ENCODE results near the gene PLEK2. TPM values are rescaled to one million over a fixed set of nuclear protein-coding genes. Genes with fewer than 3 reads are reported as not detected.

PLEK2 gene
- polyA plus RNA-seq, 1 donor from 2014 or later: not detected

DNA sequence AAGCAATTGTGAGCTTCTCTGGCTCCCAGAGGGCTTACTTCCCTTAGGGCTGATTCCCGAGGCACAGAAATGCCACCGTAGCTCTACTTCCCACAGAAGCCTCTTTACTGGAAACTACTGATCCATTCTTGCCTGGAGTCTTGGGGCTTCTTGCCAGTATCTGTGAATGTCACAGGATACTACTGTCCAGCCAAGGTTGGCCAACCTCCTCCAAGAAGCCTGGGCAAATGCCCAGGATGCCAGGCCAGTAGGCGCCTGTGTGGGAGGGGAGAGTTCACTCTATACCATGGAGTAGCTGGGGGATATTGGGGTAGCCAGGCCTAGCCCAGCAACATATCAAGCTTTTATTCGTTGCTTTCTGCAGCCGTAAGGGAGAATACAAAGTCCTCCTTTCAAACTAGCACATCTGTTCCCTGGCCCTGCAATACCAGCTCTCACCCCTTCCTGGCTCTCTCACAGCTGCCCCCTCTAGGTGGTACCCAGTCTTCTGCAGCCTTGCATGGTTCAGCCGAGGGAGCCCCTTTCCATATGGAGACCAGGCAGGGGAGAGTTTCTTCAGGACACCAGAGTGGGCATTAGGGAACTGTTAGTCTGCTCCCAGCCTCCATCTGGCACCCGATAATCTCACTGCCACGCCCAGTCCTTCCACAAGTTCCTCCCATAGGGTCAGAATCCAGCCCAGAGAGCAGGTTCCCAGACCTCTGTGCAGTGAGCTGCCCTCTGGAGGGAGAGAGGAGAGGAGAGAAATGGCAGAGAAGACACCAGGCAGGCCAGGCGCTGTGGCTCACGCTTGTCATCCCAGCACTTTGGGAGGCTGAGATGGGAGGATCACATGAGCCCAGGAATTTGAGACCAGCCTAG is 24.3 kb upstream of the PLEK2 start:
- Histone ChIP-seq H3K9me3 (ENCODE audit: low read length) (no peaks in the 10 kb centered on the region), H3K4me3 (ENCODE audit: low read length) (no peak overlapping the region), H4K20me1 (ENCODE audit: insufficient read depth) (no peaks in the 10 kb centered on the region), H3K4me2 (ENCODE audit: low read length) (no peak overlapping the region), H3K79me2 (replicated peaks; ENCODE audit: insufficient read depth, low read length) (no peaks in the 10 kb centered on the region), H3K36me3 (ENCODE audit: insufficient read depth, low read length) (no peaks in the 10 kb centered on the region), H3K9ac (ENCODE audit: low read length) (no peak overlapping the region), H3K27ac (ENCODE audit: low read length) (no peak overlapping the region), H2AFZ (ENCODE audit: low read depth, low read length) (no peak overlapping the region), H3F3A (ENCODE audit: insufficient read depth, low read length, poor library complexity, severe bottlenecking) (no peaks in the 10 kb centered on the region), H3K27me3 (ENCODE audit: insufficient read depth, low read depth, low read length) (no peaks in the 10 kb centered on the region), H3K9me2 (ENCODE audit: insufficient read depth, low read length) (no peaks in the 10 kb centered on the region)
- TF ChIP-seq MXI1 (conservative IDR thresholded peaks at IDR 0.05; ENCODE audit: poor library complexity, severe bottlenecking) (no peak), SMC3 (conservative IDR thresholded peaks at IDR 0.05; ENCODE audit: poor library complexity) (no peak), RAD21 (conservative IDR thresholded peaks at IDR 0.05) (no peak), TAF1 (IDR thresholded peaks at IDR 0.05; ENCODE audit: low read depth) (no peak), EP300 (conservative IDR thresholded peaks at IDR 0.05; ENCODE audit: poor library complexity, severe bottlenecking) (no peak), EZH2 (IDR thresholded peaks at IDR 0.05; ENCODE audit: borderline replicate concordance, insufficient read depth, low read length, poor library complexity, severe bottlenecking) (no peak), CTCF (IDR thresholded peaks at IDR 0.05; ENCODE audit: poor library complexity, severe bottlenecking) (no peak), REST (IDR thresholded peaks at IDR 0.05; ENCODE audit: borderline replicate concordance) (no peak), POLR2AphosphoS5 (IDR thresholded peaks at IDR 0.05) (no peak)

GRCh38 chr14:67435603-67436002 is 23.6 kb upstream of the PLEK2 start:
- Histone ChIP-seq H3K27me3 (ENCODE audit: insufficient read depth, low read depth, low read length) (no peaks in the 10 kb centered on the region), H3K9me3 (ENCODE audit: low read length) (no peaks in the 10 kb centered on the region), H3K4me3 (ENCODE audit: low read length) (no peak overlapping the region), H4K20me1 (ENCODE audit: insufficient read depth) (no peaks in the 10 kb centered on the region), H3K36me3 (ENCODE audit: insufficient read depth, low read length) (no peaks in the 10 kb centered on the region), H3F3A (ENCODE audit: insufficient read depth, low read length, poor library complexity, severe bottlenecking) (no peaks in the 10 kb centered on the region), H3K27ac (ENCODE audit: low read length) (no peak overlapping the region), H3K79me2 (replicated peaks; ENCODE audit: insufficient read depth, low read length) (no peaks in the 10 kb centered on the region), H2AFZ (ENCODE audit: low read depth, low read length) (no peak overlapping the region), H3K9ac (ENCODE audit: low read length) (no peak overlapping the region), H3K9me2 (ENCODE audit: insufficient read depth, low read length) (no peaks in the 10 kb centered on the region), H3K4me2 (ENCODE audit: low read length) (no peak overlapping the region)
- TF ChIP-seq REST (IDR thresholded peaks at IDR 0.05; ENCODE audit: borderline replicate concordance) (no peak), RAD21 (conservative IDR thresholded peaks at IDR 0.05) (no peak), CTCF (IDR thresholded peaks at IDR 0.05; ENCODE audit: poor library complexity, severe bottlenecking) (no peak), POLR2AphosphoS5 (IDR thresholded peaks at IDR 0.05) (no peak), MXI1 (conservative IDR thresholded peaks at IDR 0.05; ENCODE audit: poor library complexity, severe bottlenecking) (no peak), TAF1 (IDR thresholded peaks at IDR 0.05; ENCODE audit: low read depth) (no peak), SMC3 (conservative IDR thresholded peaks at IDR 0.05; ENCODE audit: poor library complexity) (no peak), EP300 (conservative IDR thresholded peaks at IDR 0.05; ENCODE audit: poor library complexity, severe bottlenecking) (no peak), EZH2 (IDR thresholded peaks at IDR 0.05; ENCODE audit: borderline replicate concordance, insufficient read depth, low read length, poor library complexity, severe bottlenecking) (no peak)
